ENCODE results near the gene MEF2D.

Gene MEF2D

DNA sequence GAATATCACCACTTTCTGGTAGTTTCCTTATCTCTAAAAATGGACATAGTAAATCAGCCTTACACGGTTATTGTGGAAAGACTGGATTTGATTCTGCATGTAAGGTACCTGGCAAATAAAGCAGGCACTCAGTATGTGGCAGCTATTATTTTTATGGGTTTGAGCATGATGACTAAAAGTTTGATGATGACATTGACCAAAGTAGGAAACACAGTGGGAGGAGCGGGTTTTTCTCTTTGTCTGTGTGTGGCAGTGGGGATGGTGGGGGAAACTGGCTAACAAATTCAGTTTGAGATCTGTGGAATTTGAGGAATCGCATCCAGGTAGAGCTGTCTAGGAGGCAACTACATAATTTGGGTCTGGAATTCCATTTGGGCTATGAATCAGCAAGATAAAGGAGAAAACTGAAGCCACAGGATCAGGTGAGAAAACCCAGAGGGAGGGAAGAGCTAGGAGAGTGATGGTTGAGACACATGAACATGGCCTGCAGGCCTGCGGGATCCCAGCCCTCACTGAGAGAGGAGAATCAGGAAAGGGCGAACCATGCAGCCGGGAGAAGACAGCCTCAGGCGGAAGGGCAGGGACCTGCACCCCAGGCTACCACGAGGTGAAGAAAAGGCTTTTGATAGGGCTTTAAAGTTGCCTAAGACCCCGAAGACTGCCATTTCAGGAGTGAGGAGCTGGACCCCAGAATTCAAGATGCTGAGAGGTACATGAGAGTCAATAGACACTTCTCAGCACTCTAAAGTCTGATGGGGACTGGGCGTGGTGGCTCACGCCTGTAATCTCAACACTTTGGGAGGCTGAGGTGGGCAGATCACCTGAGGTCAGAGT is 52.2 kb downstream of the MEF2D start:
- no peak for DNase-seq

DNA sequence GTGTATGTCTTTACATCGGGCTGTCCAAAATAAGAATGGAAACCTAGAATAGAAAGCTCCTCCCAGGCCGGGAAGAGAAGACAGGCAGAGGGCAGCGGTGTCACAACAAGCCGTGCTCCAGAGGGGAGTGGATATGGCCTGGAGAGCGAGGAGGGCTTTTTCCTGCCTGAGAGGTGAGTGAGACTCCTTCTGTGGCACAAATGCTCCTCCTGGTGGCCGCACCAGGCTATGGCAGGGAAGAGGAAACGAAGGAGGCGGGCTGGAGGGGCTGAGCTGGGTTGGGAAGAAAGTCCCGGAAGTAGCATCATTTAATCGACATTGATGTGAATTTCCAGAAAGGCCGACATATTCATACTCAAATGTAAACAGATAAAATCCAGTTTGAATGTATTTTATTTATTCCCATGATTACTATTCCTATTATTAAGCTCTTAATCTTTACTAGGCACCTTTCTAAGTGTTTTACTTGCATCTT is 54.7 kb downstream of the MEF2D start:
- peak in 49 of 51 donors; percentile 24 to 87 (median 71) for DNase-seq

DNA sequence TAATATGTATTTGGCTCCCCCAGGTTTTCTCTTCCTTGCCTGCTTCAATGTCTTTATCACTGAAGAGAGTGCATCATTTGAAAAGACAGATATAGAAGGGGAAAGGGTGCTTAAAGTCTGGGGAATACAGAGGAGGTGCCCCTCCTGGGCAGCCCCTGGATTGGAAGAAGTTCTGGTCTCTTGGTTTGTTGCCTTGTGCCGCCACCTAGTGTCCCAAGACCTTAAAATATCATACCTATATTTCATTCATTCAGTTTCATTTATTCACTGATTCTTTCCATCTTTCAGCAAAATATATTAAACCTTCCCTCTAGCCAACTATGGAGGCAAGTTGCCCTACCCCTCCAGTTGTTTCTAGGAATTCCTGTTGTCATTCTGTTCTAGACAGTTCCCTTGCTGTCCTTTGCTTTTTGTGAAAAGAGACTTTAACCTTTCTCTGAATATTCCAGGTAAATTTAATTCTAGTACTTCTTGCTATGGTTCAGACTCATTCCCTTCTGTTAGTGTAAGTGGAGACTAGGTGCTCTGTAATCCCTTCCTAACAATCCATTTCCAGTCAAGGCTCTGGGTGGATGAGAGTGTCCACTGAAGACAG is 56.1 kb downstream of the MEF2D start:
- peak in 14 of 51 donors; percentile 16 to 40 (median 26) for DNase-seq

DNA sequence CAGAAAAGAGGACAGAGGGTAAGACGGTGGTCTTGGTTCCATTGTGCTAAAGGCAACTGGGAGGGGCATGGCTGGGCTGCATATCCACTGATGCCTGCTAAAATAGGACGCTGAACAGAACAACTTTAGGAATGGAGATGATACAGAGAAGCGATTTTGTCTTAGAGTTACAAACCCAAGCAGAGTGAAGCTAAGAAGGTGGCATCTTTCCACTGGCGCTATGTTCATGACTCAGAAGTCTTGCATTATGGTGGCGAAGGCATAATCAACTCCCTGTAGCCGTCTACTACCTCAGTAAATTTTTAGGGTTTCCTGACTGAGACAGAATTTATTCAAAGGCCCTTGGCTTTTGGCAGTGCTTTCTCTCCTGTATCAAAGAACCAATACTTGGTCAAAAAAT is 57.3 kb downstream of the MEF2D start:
- DNase-seq = no peak

DNA sequence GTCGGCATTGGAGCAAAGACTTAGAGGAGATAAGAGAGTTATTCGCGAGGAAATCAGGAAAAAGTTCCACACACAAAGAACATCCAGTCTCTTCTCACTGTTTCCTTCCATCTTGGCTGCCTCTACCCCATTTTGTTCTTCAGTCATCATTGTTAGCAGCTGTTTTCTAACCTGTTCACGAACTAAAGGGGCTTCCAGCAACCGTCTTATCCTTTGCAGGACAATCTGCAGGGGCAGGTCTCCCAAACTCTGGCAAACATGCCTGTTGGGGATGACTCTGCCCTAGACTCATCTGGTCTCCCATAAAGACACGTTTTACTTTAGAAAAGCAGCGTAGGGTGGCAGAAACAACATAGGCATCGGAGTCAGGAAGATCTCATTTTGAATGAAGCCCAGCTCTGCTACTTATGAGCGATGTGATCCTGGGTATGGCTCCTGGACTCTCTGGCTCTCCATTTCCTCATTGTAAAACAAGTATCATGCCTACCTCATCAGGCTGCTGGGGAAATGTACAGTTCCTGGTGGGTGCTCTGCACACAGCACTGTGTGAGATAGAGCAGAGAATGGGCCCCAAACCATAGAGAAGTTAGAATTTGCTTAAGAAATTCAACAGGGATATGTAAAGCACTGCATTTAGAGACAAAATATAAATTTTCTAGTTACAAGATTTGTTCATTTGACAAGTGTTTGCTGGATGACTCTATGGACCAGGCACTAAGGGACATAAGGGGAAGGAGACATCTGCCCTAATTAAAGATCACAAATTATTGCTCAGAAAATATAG is 59.7 kb downstream of the MEF2D start:
- no peak for DNase-seq

DNA sequence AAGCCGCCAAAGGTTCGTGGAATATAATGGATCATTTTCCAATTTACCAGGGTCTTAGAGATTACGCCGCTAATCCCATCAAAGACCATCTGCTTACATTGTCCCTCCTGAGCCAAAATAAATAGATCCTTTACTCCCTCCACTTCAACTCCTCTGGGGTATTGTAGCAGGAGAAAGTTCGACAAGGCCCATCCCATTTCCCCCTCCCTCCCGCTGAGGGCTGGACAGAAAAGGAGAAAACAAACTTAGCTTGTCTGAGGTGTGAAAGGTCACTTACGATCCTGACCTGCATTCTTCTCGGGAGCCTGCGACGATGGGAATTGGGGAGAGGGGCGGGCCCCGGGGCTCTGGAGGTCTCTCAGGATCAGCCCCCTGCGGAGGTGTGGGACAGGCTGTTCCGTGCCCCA is 60.8 kb downstream of the MEF2D start:
- no peak for DNase-seq

DNA sequence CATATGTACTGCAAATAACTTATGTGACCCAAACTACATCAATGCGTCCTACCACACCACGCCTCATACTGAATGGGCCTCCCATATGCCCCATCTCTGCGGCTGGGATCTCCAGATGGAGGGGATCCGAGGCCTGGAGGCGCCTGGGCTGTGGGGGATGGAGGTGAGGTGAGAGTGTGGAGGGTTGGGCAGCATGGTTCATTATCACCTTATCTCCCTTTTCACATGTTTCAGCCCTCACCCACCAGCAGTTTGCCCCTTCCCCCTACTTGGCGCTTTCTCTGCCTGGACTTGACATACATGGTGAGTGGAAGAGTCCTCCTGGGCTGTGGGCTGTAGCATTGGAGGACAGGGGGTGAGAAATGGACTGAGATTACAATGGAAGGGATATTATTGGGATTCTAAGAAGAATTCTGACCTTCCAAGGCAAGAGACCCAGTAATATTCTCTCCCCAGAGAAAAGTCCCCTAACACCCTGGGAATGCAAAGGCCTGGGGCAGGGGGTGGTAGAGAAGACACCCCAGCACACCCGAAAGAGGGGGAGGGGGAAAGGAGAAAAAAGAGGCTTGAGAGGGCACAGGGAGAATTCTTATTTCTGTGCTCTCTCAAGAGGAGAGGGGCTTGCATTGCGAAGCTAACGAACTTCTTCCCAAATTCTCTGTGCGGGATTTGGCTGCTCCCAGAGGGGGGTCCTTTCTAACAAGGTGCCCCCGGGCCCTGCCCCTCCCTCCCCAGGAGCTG is 61.4 kb downstream of the MEF2D start:
- no peak for DNase-seq

DNA sequence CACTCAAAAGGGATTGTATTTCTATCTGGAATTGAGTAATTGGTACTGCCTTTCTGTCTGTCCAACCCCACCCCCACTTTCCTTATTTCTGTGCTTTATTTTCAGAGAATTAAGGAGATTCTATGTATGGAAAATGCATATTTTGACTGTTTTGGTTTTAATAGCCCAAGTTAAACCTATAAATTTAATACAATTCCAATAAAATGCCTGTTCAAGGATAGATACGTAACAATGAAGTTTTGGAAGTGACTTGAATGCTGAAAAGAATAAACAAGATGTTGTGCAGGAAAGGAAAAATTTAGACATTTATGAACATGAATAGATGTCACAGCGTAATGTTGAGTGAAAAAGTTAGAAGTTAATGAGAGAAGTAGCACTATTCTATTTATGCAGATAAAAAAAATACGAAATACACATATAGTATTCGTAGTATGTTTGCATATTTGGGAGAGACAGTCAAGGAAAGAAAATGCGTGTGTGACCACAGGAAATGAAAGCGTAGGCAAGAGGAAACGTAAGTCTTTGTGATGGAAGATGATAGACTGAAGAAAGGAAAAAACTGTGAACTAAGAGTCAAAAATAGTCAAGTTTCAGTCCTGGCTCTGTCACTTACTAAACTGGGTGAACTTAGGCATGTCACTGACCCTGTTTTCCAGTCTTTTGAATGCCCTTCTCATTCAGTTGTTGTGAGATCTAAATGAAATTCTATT is 62.1 kb downstream of the MEF2D start:
- DNase-seq = no peak

DNA sequence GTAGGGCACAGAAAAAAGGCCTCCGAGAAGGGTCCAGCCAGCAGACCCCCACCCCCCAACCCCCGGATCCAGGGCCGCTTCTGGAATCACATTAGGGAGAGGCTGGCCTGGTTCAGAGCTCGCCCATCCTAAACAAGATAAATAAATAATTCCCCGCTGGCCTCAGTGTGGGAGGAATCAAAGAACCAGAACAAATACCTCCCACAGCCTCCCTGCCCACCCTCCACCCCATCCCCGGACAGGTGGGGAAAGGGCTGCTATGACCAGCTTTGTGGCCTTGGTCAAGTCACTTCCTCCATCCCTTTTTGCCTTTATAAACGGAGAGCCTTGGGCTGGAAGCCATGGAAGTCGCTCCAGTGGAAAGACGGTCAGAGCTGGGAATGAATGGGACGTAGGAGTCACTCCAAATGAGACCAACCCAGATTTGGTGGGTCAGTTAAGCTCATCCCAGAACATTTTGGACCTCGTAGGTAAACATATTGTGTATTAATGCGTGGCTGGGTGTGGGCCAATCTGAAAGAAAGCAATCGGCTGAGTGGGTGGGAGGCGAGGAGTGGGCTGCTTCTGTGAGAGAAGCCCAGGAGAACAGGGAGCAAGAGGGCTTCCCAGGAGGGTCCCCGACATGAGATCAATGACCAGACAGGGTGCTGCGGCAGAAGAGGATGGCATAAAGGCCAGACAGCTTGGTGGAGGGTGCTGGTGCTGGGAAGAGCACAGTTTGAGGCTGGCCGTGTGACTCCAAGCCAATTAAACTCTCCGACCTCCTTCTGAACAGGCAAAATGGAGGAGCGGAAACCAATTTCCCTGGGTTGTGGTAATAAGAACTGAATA is 63.3 kb downstream of the MEF2D start:
- DNase-seq = no peak

DNA sequence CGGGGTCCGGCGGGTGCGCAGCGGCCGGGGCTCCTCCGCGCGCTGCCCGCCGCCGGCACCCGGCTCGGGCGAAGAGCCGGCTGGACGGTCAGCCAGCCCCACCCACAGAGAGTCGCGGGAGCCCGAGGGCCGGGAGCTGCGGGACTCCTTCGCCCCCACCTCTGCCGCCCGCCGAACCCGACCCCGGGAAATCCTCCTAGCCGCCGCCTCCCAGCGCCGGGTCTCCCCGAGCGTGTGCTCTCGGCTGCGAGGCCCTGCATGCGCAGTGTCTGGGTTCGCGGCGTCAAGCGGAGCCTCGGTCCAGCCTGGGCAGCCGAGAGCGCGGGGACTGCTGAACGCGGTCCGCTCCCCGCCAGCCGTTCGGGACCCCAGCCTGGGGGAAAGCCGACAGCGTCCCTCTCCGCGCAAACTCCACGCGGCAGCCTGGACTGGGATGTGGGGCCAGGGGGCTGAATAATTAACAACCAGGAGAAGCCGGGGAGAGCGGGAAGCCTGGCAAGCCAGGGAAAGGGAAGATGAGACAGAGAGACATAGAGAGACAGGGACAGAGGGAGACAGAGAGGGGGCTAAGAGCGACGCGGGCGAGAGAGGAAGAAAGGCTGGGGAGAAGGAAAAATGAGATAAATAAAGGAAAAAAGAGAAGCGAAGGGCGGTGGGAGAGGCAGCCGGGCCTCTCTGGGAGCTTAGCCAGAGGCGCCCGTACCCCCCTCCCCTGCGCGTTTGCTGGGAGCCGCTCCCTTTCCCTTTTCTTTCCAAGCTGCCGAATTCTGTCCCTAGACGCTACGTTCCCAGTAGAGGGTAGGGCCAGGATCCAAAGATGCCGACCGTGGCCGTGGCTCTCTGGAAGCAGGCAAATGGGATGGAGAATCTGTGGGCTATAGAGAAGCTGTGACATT is 64.2 kb downstream of the MEF2D start:
- peak in 16 of 51 donors; percentile 24 to 62 (median 44) for DNase-seq

DNA sequence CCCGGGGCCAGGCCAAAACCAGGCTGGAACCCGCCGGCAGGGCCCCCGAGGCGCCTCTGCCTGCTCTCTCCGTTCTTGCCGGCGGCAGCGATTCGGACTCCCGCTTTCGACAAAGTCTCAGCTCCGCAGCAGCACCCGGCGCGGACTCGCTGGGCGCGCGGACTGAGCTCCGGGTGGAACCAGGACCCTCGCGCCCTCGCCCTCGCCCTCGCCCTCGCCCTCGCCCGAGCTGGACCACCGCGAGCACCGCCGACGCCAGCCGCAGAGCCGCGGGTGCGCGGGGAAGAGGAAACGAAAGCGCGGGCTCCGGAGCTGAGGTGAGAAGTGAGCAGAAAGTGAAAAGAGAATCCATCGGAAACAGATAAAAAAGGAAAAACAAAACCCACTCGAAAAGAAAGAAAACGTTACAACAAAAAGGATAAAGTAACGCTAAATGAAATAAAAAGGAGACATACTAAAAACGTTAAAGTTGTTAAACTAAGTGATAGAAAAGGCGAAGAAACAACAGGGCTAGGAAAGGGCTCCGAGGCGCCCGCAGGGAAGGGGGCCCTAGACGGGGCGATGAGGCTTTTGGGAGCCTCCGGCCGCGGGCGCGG is 64.9 kb downstream of the MEF2D start:
- DNase-seq = no peak

DNA sequence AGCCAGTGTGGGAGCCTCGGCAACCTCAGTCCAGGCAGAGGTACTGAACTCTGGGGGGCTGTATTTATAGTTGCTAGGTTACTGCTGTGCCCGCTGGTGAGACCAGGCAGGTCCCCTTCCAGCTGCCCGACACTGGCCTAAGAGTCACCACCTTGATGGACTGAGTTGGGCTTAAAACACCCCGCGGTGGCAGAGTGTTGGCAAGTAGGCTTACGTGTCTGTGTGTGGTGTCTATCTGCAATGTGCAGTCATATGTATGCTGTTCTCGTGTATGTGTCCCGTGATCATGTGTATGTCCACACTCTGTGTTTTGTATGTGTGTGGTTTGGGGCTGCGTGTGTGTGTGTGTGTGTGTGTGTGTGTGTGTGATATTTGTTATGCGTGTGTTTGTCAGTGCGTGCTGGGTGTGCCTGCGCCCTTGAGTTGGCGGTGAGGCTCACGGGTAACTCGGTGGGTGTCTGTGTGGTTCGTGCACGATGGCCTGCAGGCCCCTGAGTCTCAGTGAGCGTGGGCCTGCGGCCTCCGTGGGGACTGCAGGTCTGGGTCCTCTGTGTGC is 65.5 kb downstream of the MEF2D start:
- peak in 5 of 51 donors; percentile 24 to 48 (median 31) for DNase-seq

DNA sequence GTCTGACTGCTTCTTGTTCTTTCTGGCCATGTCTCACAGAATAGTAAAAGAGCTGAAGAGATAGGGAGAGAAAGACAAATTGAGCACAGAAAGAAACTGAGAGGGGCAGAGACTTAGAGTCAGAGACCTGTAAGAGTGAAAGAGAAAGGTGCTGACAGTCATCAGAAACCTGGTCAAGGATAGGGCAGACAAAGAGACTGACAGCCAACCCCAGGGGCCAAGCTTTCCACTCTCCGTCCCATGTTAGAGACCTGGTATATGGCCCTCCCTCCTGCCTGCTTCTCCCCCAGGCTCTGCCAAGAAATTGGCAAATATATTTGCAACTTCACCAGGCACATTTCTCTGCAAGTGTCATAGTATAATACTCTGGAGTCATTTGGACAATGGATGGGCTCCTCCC is 67.0 kb downstream of the MEF2D start:
- DNase-seq = no peak

DNA sequence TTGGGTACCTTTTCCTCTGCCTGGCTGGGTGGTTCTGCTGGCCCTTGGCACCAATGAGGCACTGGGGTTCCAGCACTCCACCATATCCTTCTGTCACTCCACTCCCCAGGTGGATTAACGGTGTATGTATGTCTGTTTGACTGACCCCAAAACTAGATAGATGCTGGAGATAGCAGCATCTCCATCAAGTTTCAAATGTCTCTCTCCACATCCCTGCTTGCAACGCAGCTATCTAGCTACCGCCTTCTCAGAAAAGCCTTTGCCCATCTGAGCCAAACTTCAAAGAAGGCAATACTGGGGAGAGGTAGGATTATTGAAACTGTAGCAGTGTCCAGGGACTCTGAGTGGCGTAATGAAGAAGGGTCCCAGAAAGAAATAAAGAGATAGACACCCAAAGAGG is 67.5 kb downstream of the MEF2D start:
- no peak for DNase-seq

DNA sequence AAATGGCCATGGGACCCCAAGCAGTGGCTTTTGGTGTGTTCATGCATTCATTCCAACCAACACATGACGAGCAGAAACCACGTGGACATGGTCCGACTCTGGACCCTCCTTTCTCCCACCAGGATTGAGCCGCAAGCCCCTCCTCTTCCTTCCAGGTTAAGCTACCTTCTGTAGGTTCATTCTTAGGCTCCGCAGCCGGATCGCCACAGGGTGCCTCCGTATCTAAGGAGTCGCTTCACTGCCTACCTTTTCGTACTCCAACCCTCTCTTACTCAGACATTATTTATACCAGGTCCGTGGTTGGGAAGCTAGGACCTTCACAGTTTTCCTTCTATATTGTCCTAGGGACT is 67.9 kb downstream of the MEF2D start:
- no peak for DNase-seq

DNA sequence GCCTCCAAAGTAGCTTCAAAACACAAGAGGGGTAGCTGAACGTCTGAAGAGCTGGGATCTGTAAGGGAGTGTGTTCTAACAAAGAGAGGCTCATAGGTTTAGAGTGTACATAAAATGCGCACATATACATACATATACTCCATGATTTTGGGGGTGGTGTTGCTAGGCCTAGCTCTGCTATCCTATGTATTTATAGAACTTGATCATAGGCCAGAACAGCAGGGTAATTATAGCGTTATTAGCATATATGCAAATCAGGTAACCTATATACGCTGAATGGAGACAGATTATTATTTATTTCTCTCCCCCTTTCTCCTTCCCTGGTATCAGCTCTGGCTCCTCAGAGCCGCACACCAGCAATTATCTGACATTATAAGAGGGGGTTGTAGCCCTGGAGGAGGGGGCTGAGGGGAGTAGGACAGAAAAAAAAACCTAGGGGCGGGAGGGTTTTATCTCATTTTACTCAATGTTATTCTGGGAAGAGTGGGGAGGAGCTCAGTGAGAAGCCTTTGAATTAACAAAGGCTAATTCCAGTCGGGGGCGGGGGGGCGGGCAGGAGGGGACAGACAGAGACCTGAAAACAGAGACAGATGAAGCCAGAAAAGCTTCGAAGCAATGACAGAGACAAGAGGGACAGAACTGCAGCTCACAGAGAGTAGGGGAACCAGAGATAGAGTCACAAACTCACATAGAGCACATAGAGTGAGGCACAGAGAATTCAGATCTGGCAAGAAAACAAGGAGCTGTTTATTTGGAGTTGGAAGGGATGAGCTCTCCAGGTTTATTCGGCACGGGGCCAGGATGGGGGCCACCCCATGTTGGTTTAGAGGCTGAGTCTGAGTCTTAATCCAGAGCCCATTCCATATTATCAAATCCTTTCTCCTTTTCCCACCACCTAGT is 68.6 kb downstream of the MEF2D start:
- DNase-seq = peak in 2 of 51 donors; percentile 30 to 37

DNA sequence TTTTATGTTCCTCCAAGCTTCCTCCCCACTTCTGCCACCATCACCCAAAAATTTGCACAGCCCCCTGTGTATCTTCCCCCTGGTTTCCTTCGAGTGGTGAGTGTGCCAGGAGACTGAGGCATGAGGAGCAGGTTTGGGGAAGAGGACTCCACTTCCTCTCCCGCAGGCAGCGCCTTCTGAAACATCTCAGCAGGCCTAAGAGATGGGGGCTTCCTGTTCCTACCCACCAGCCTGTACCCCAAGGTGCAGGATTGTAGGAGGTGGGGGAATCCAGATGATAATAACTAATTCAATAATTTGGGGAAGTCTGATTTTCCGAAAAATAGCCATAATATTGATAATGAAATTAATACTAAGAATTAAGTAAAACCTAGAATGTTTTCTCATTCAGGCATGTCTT is 69.2 kb downstream of the MEF2D start:
- DNase-seq = no peak

Data from hypothalamus (tissue), 51 donors.